ENCODE data around the gene GPC6.

DNA sequence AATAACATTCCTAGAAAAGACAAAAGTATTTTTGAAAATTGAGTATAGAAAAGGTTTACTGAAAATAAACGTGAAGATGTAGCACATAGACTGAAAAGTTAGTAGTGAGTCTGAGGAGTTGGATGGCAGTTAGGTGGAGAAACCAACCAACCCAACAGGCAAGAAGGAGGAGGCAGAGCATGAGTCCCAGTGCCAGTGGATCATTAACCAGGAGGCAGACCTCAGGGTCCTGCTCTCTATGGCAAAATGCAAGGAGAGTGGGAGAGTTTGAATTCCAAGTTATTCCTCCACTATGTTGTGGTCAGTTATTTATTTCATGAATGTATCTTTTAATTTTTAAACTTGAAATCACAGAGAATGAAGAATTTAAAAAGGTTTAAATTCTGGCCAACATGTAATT is 446.4 kb downstream of the GPC6 start:
- TF ChIP-seq, protein P1, sequence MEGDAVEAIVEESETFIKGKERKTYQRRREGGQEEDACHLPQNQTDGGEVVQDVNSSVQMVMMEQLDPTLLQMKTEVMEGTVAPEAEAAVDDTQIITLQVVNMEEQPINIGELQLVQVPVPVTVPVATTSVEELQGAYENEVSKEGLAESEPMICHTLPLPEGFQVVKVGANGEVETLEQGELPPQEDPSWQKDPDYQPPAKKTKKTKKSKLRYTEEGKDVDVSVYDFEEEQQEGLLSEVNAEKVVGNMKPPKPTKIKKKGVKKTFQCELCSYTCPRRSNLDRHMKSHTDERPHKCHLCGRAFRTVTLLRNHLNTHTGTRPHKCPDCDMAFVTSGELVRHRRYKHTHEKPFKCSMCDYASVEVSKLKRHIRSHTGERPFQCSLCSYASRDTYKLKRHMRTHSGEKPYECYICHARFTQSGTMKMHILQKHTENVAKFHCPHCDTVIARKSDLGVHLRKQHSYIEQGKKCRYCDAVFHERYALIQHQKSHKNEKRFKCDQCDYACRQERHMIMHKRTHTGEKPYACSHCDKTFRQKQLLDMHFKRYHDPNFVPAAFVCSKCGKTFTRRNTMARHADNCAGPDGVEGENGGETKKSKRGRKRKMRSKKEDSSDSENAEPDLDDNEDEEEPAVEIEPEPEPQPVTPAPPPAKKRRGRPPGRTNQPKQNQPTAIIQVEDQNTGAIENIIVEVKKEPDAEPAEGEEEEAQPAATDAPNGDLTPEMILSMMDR (IDR thresholded peaks at IDR 0.05; ENCODE audit: insufficient read depth, low read length, poor library complexity, severe bottlenecking), result no peak
- TF ChIP-seq EZH2phosphoT487 (conservative IDR thresholded peaks at IDR 0.05; ENCODE audit: low read length), result no peak
